Activated CD4-positive, alpha-beta T cell treated with anti-CD3 and anti-CD28 coated beads, Interleukin-2, Interleukin-4, amounts not matched to agents 100 ng/mL and 50 ng/mL, durations not matched to agents 16 hours and 8 hours (primary cell): ENCODE data around the gene KCNJ6.

Experiments
- DNase-seq: peaks from one replicate; pipeline ENCODE4 v3.0.0-alpha.2; 2020; ENCODE audit warnings: low spot score

Gene KCNJ6

GRCh38 chr21:37815893-37816292, 100.4 kb downstream of the KCNJ6 start:
- no peak for DNase-seq

- no peak for DNase-seq
Observed at GRCh38 chr21:37811711-37812110, 104.5 kb downstream of the KCNJ6 start.

- no peak for DNase-seq
Observed at GRCh38 chr21:37808261-37808660, 108.0 kb downstream of the KCNJ6 start.

- DNase-seq: no peak
Observed at GRCh38 chr21:37805266-37805665, 111.0 kb downstream of the KCNJ6 start.

DNA sequence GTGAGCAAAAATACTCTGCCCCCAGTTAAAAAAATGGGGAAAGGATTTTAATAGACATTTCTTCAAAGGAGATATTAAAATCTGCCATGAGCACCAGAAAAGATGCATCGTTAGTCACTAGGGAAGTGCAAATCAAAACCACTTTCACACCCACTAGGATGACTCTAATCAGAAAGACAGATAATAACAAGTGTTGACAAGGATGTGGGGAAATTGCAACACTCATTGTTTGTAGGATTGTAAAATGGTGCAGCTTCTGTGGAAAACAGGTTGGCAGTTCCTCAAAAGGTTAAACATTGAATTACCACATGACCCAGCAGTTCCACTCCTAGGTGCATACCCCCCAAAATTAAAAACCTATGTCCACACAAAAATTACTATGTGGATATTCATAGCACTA, 112.3 kb downstream of the KCNJ6 start:
- no peak for DNase-seq

DNA sequence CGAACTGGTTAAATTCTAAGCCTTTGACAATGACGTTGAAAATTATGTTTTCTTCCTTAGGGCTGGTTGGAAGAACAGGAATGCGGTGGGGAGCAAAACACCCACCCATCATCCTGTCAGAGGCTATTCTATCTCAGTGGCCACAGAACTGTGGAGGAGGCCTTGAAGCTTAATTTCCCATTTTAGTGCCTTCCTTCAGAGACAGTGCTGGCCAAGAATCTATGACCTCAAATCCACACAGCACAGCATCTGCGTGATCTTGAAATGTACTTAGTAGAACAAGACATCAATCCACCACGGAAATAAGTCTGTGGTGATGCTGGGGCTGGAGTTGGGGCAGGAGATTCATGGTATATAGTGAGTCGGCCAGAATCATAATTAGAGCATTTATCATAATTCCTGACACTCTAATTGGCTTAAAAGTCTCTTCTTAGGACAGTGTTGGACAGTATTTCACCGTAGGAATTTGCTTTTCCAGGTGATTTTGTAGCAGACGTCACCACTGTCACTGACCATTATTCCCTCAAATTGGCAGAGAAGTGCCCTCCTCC, 113.1 kb downstream of the KCNJ6 start:
- DNase-seq: no peak

- DNase-seq: no peak
Observed at GRCh38 chr21:37800456-37801061, 115.7 kb downstream of the KCNJ6 start.

- no peak for DNase-seq
Observed at GRCh38 chr21:37800057-37800455, 116.2 kb downstream of the KCNJ6 start.

GRCh38 chr21:37799211-37800056, 116.8 kb downstream of the KCNJ6 start:
- no peak for DNase-seq

DNA sequence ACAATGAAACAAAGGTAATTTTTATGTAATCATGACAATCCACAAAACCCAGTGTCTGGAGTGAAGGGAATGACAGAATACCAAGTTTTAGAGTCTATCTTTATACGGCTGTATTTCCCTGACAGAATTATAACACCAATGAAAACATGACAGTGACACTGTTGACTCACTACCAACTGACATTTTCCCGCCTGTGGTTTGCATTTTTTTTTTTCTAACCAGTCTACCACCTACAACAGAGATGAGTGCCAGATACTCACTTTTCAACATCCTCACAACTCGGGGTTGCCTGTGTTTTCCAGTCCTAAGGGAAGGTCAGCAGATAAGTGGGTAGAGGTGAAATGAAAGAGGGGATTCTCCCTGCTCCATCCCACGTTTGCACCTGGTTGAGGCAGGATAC, 118.9 kb downstream of the KCNJ6 start:
- DNase-seq: no peak

GRCh38 chr21:37796011-37796410, 120.2 kb downstream of the KCNJ6 start:
- DNase-seq: no peak

DNA sequence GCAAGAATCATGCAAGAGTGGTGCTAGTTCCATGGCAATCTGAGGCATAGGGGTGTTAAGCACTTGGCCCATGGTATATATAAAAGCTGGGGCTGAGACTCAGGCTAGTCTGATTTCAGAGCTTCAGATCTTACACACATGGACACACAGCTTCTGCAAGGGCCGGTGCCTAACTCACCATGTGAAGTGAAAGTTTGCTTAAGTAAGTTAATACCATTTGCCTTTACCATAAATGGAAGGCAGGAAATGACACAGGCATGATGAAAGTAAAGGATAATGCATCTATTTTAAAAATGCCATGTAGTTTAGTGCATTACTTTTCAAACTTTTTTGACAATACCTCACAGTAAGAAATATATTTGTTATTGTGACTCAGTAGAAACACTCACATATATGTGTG, 122.6 kb downstream of the KCNJ6 start:
- no peak for DNase-seq

DNA sequence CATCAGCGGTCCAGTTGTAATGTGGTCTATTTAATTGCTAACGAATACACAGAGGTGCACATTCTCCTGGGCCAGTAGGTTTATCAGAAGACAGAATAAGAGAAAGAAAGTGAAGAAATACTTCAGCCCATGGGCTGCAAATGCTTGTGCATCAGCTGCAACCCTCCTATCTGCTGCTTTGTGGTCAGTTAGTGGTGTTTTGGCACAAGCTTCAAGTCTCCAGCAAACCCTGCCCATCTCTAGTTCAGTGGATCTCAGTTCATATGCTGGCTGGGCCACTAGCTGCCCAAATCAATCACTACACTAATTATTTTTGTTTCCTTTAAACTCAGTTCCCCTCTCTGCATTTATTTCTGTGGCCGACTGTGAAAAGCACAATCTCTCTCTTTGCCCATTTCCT, 124.2 kb downstream of the KCNJ6 start:
- DNase-seq: no peak

DNA sequence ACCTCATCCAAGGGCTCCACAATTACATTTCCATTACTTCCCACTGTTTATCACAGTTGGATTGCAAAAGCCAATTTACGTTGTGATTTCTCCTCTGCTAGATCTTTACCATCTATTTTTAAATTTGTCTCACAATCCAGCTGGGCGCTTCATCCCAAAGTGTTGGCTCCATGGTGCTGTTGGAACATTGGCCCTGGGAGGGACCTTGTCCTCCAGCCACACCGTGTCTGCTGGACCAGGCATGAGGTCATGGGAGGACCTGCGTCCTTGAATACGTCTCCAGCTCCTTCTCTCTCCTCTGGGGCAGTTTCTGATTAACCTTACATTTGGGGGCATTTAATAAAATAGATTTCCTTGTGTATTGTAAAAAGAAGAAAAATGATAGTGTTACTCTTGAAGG, 125.4 kb downstream of the KCNJ6 start:
- DNase-seq: no peak

DNA sequence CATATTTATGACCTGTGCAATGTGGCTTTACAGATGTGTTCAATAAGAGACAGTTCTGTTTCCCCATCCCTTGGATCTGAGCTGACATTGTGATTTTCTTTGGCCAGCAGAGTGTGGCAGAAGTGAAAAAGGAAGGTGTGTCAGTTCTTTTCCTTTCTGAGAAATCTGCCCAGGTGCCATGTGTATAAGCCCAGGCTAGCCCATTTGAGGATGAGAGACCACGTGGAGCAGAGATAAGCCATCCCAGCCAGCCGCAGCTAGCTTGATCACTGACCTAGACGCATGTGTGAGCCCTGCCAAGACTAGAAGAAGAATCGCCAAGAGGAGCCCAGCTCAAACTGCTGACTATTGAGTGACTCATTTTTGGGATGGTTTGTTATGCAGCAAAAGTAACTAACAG, 127.8 kb downstream of the KCNJ6 start:
- DNase-seq: no peak

DNA sequence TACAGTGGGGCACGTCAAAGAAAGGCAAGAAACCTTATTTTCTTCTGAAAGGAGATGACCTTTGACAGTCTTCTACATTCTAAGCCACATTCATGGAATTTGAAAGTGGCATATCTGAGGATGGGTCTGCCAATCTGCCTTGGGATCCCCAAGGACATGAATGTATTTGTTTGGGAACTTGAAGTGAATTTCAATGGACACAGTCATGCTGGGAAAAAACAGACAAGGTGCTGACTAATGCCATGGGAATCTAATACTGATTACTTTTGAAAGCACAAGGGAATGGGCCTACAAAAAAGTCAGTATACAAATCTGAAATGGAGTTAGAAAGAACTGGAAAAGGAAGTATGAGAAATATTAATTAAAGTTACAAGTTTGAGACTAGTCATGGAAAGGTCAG, 128.8 kb downstream of the KCNJ6 start:
- DNase-seq: no peak

DNA sequence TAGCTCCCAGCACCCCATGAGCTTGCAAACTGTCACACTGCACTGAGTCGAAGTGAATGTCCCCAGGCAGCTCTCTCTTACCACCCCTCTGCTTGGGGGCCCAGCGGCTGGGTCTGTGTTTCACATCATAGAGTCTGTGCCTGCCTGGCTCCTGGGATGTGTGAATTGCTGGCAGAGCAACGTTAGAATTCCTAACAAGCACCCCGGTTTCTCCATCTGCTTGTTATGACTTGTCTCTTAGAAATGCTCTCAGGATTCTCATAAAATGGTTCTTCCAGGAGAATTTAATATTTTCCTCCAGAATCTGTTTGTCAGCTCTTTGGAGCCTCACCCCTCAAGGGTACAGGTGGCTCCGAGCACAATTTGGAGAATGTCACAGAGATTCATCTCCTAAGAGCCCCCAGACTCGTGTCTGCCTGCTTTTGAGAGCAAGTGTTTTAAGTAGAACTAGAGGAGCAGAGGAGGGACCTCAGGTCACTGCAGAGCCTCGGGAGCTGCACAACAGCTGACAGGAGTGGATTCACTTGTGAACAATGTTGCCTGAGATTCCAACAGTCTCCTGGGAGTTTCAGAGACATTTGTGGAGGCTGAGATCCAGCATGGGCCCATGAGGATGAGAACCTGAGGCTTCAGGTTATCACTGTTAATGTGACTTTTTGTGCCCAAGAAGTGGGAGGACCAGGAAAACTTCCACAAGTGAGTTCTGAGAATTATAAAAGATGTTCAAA, 131.5 kb downstream of the KCNJ6 start:
- DNase-seq: no peak

DNA sequence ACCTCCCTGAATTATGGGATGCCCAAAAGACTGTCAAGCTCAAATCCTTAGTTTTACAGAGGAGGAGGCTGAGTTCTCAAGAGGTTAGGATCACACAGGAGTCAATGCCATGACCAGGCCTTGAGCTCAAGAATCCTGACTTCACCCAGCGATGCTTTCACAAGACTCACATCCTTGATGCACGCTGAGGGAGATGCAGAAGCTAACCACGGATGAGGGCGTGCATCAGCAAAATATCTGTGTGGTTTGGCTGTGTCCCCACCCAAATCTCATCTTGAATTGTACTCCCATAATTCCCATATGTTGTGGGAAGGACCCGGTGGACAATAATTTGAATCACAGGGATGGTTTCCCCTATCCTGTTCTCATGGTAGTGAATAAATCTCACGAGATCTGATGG, 133.2 kb downstream of the KCNJ6 start:
- DNase-seq: no peak

DNA sequence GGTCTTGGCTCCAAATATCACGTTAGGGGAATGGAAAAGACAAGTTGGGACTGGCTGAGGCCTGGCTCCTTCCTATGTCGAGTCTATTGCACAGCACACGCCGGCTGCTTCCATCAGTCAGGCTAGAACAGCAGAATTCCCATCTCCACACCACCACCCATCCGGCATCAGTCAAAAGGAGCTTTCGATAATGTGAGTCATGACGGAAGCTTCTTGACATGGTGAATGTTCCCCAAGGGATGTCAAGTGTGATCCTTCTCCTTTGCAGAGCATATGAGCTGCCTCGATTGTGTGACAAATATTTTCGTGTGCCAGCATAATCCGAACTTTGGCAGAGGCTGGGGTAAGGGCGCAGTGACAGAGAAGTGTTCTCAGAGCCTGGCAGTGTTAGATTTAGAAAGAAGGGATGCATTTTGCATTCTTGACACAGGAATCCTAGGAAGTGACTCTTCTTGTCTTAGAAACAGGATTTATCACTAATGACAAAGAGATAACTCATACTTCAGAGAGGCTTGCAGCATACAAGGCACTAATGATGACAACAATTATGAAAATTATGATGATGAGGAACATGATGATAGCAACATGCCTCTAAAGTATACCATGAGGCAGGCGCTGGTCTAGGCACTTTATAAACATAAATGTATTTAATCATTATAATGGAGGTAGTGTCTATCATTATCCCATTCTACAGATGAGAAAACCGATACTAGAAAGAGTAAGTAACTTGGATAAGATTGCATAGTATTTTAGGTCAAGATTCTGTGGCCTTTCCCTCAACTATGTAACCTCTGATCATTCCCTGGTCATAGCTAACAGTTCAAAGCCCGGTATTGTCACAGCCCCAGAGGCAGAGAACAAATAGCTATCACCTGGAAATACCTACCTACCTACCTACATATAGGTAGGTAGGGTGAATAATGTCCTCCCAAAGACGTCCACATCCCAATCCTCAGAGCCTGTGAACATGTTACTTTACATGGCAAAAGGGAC, 135.0 kb downstream of the KCNJ6 start:
- DNase-seq: no peak

DNA sequence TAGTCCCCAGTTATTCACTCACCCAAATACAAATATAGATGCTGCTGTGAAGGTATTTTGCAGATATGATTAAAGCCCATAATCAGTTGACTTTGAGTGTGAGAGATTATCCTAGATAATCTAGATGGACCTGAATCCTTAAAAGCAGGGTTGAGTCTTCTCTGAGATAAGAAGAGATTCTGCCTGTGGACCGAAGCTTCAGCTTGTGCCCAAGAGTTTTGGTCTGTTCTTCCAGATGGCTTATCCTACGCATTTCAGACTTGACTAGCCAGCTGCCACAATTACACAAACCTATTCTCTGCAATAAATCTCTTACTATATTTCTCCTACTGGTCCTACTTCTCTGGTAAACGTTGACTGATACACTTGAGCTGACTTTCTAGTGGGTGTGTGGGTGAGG, 145.1 kb downstream of the KCNJ6 start:
- DNase-seq: no peak

DNA sequence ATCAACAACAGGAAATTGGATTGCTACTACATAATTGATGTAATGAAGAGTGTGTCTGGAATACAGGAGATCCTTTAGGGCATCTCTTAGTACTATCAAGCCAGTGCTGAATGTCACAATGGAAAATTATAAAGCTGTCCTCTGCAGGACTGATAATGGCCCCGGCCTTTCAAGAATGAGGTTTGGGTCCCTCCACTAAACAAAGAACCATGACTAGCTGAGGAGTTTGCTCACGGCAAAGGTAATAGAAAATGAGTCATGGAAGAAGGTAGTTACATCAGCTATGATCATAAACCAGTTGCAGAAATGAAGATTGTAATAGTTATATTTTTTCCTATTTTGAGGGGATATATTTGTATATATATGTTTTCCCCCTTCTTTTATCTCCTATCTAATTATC, 145.8 kb downstream of the KCNJ6 start:
- DNase-seq: no peak

DNA sequence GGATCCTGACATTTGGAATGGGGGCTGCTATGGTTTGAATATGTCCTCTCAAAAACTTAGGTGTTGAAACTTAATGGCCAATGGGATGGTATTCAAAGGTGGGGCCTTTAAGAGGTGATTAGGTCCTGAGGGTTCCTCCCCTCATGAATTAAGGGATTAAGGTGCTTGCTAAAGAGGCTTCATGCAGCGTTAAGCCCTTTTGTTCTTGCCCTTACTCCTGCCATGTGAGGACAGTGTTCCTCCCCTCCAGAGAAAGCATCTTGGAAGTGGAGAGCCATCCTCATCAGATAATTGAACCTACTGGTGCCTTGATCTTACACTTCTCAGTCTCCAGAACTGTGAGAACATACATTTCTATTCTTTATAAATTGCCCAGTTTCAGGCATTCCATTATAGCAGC, 146.6 kb downstream of the KCNJ6 start:
- DNase-seq: no peak
